KMS-11 (cell line): ENCODE measurements around the gene VWCE.
"Not testable (repeated sequence)": the region's sequence is repeated elsewhere in the genome, so short reads cannot be mapped to it uniquely, and the experiment has no call there.

Experiments
- H2AFZ ChIP-seq: fragments of 200-600 bp; sonication (generic); 2 replicates; pipeline ENCODE4 v1.6.1; 2016; ENCODE audit warnings: antibody characterized with exemption, mixed run types, low read depth
- H3K27ac ChIP-seq: fragments of 200-600 bp; sonication (generic); 2 replicates; pipeline ENCODE4 v1.6.1; 2016; ENCODE audit warnings: mild to moderate bottlenecking, mixed run types
- H3K27me3 ChIP-seq: fragments of 200-600 bp; sonication (generic); 2 replicates; pipeline ENCODE4 v1.6.1; 2017; ENCODE audit warnings: mild to moderate bottlenecking, low read depth, mixed run types, moderate library complexity; ENCODE audit not compliant: insufficient read depth
- H3K36me3 ChIP-seq: fragments of 200-600 bp; sonication (generic); 2 replicates; pipeline ENCODE4 v1.6.1; 2017; ENCODE audit warnings: mild to moderate bottlenecking, mixed run types; ENCODE audit not compliant: insufficient read depth
- H3K4me1 ChIP-seq: fragments of 200-600 bp; sonication (generic); 2 replicates; pipeline ENCODE4 v1.6.1; 2016; ENCODE audit warnings: mild to moderate bottlenecking, low read depth, mixed run types; ENCODE audit not compliant: poor library complexity, severe bottlenecking
- H3K4me2 ChIP-seq: fragments of 200-600 bp; sonication (generic); 2 replicates; pipeline ENCODE4 v1.7.0; 2016; ENCODE audit warnings: mild to moderate bottlenecking, mixed run types
- H3K4me3 ChIP-seq: fragments of 200-600 bp; sonication (generic); IDR thresholded peaks from 2 replicates; pipeline ENCODE4 v1.6.1; 2017; ENCODE audit warnings: low read depth, low read length, mixed read lengths; ENCODE audit not compliant: insufficient read depth
- H3K79me2 ChIP-seq: fragments of 200-600 bp; sonication (generic); 2 replicates; pipeline ENCODE4 v1.6.1; 2016; ENCODE audit warnings: low read depth, mixed run types; ENCODE audit not compliant: insufficient read depth
- H3K9ac ChIP-seq: fragments of 200-600 bp; sonication (generic); 2 replicates; pipeline ENCODE4 v1.6.1; 2016; ENCODE audit warnings: mild to moderate bottlenecking, mixed run types
- H4K20me1 ChIP-seq: fragments of 200-600 bp; sonication (generic); 2 replicates; pipeline ENCODE4 v1.6.1; 2016; ENCODE audit warnings: mild to moderate bottlenecking, mixed run types; ENCODE audit not compliant: insufficient read depth

Gene VWCE

DNA sequence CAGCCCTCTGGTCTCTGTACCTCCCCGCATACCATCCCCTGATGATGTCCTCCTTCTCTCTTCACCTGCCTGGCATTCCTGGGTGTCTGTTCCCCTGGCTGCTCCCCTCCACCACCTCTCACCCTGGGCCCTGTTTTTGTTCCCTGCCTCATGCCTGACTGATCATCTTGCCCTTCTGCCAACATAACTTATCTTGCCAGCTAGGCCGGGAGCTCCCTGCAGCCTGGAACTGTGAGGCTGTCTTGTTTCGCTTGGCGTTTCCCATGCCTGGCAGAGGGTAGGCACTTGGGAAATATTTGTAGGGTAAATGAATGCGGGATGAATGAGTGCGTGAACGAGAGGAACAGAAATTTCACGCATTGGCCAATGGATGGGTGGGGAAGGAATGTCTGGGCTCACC is 45.9 kb downstream of the VWCE start:
- H3K4me1 ChIP-seq, H4K20me1 ChIP-seq, H3K79me2 ChIP-seq, H3K36me3 ChIP-seq, H3K4me3 ChIP-seq, H3K27ac ChIP-seq, H2AFZ ChIP-seq, H3K9ac ChIP-seq, H3K27me3 ChIP-seq, H3K4me2 ChIP-seq: not testable (repeated sequence)

DNA sequence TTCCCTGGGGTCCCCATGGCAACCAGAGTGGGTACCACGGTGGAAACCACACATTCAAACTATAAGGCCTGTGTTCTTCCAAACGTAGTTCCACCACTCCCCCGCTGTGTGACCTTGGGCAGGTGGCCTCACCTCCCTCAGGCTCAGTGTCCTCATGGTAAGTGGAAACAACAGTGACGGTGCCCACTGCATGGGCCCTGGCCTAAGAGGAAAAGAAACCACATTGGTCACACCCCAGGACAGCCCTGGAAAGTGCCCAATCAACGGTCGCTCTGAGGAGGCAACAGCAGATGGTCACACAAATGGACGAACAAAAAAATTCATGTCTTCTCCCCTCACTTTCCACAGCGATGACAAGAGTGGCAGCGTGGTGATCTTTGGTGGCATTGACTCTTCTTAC is 47.0 kb downstream of the VWCE start:
- not testable (repeated sequence) for H3K4me2 ChIP-seq, H4K20me1 ChIP-seq, H3K79me2 ChIP-seq, H2AFZ ChIP-seq, H3K27me3 ChIP-seq, H3K4me3 ChIP-seq, H3K4me1 ChIP-seq, H3K36me3 ChIP-seq, H3K27ac ChIP-seq, H3K9ac ChIP-seq

DNA sequence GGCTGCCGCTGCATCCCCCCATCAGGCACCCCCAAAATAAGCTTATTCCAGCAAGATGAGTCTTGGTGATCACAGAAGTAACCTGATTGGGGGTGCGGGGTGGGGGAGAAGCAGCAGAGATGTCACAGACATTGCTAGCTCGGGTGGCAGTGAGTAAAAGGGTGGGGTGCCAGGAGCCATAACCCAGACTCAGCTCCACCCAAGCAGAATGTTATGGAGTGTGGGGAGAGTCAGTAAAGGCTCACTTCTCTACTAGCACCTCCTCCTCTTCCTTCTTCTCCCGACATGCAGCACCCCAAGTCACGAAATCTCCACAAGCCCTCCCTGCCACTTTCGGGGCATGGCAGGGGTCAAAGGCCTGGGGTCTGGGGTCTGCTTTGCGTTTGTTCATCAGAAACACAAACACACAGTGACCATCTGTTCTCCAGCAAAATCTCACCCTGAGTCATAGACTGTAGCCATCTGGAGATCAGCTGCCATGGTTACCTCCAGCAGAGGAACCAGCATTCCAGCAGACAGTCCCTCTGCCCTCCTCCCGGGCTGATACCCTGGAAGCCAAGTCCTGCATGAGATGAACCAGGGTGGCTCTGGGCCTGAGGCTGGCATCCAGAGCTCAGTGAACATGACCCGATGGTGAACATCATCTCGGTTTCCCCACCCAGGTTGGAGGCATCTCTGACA is 49.7 kb downstream of the VWCE start:
- not testable (repeated sequence) for H3K4me2 ChIP-seq, H3K79me2 ChIP-seq, H3K27ac ChIP-seq, H3K36me3 ChIP-seq, H2AFZ ChIP-seq, H3K9ac ChIP-seq, H3K27me3 ChIP-seq, H4K20me1 ChIP-seq, H3K4me3 ChIP-seq, H3K4me1 ChIP-seq

DNA sequence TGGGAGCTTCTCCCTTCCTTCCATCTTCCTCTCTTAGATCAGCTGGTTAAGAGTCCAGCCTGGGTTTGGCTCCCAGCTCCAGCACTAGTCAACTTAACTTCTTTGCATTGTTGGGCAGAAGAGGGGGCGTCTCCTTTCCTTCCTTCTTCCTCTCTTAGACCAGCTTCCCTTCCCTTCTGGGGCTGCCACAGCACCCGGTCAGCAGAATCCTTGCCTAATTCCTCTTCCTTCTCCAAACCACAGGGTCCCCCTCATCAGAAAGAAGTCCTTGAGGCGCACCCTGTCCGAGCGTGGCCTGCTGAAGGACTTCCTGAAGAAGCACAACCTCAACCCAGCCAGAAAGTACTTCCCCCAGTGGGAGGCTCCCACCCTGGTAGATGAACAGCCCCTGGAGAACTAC is 53.6 kb downstream of the VWCE start:
- not testable (repeated sequence) for H3K9ac ChIP-seq, H3K27me3 ChIP-seq, H3K36me3 ChIP-seq, H3K79me2 ChIP-seq, H3K4me2 ChIP-seq, H3K4me3 ChIP-seq, H3K4me1 ChIP-seq, H3K27ac ChIP-seq, H2AFZ ChIP-seq, H4K20me1 ChIP-seq

DNA sequence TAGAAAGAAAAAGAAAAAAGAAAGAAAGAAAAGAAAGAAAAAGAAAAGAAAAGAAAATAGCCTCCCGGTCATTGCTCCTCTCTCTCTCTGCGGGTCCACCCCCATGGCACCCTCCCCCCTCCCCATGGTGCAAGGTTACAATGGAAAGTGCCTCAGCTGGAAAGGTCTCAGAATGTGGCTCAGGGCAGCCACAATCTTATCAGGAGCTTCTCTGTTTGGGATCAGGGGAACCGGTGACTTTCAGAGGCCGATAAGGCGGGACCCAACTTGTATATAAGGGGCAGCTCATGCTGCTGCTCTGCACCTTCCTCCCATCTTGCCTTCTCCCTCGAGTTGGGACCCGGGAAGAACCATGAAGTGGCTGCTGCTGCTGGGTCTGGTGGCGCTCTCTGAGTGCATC is 54.2 kb downstream of the VWCE start, which contains the start of gene PGA5:
Gene PGA5 (plus strand): TSS at position 301 of the 400 bp plus-strand sequence. CDS start 52 bp downstream, at position 353.
- not testable (repeated sequence) for H3K27ac ChIP-seq, H3K4me3 ChIP-seq, H2AFZ ChIP-seq, H3K4me2 ChIP-seq, H3K79me2 ChIP-seq, H4K20me1 ChIP-seq, H3K27me3 ChIP-seq, H3K9ac ChIP-seq, H3K4me1 ChIP-seq, H3K36me3 ChIP-seq

DNA sequence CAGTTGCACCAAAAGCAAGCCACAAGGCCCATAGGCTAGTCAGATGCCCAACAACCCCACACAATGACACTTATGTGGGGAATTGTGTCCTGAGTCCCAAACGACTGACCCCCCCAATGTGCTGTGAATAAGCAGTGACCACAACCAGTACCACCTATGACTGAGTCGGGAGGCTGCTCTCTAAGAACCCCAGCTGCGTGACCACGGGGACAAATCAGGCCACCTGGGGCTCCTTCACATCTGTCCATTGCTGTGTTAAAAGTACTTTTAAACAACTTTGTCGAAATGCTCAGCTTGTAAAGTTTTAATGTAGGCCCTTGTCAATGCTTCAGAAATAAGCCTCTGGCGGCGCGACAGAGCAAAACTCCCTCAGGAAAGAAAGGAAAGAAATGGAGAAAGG is 54.8 kb downstream of the VWCE start:
- H3K27ac ChIP-seq, H3K4me2 ChIP-seq, H4K20me1 ChIP-seq, H3K27me3 ChIP-seq, H3K4me1 ChIP-seq, H3K4me3 ChIP-seq, H2AFZ ChIP-seq, H3K36me3 ChIP-seq, H3K9ac ChIP-seq, H3K79me2 ChIP-seq: not testable (repeated sequence)

DNA sequence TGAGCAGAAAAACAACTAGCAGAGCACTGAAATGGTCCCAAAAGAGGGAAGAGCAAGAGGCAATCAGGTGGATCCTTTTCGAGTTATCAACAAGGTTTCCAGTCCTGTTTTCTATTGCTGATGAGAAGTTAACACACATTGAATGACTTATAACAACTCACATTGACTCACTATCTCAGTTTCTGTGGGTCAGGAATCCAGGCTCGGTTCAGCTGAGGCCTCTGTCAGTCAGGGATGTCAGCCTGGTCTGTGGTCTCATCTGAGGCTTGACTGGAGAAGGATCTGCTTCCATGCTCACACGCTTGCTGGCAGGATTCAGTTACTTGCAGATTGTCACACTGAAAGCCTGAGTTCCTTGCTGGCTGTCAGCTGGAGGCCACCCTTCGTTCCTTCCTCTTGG is 58.0 kb downstream of the VWCE start:
- H4K20me1 ChIP-seq, H2AFZ ChIP-seq, H3K4me2 ChIP-seq, H3K9ac ChIP-seq, H3K4me1 ChIP-seq, H3K27me3 ChIP-seq, H3K27ac ChIP-seq, H3K36me3 ChIP-seq, H3K79me2 ChIP-seq, H3K4me3 ChIP-seq: not testable (repeated sequence)

DNA sequence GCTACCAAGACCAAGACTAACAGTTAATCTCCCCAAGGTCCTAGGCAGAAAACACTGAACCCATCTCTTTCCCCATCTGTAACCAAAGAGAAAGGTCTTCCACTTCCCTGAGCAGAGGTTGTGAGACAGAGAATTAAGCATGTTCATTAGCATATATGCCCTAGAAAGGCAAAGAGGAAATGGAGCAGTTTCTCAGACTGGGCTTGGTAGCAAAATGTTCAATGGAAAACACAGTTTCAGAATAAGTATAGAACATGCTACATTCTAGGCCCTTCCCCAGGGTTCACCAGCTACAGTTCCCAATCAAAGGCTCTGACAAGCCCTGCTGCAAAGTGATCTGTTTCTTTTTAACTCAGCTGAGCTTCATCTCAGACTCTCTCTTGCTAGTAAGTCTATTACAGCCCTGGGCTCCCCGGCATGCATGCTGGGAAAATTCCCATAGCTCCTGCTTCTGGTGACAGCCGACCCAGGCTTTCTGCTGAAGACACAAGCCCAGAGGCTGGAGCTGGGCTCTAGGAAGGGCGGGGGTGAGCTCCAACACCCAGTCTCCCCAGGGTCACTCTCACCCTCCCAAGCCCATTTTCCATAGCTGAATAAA is 62.5 kb downstream of the VWCE start:
- not testable (repeated sequence) for H3K4me3 ChIP-seq, H3K27ac ChIP-seq, H3K4me1 ChIP-seq, H4K20me1 ChIP-seq, H3K4me2 ChIP-seq, H3K79me2 ChIP-seq, H3K36me3 ChIP-seq, H2AFZ ChIP-seq, H3K27me3 ChIP-seq, H3K9ac ChIP-seq

DNA sequence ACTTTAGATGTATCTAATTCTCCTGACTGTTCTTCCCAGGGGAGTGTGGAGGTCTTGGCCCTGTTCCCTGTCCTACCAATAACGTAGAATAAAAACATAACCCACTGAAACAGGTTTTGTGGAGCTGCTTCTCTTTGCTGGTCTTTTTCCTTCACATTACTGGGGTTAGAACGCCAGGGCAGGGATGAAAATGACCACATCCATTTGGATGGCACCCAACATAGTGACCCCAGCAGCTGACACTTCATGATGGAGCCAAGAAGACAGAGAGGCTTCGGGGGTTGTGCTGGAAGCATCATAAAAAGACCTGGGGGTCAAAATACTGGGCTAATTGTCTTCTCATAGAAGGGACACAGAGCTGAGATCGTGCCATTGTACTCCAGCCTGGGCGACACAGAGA is 63.5 kb downstream of the VWCE start:
- not testable (repeated sequence) for H3K79me2 ChIP-seq, H2AFZ ChIP-seq, H3K9ac ChIP-seq, H3K4me2 ChIP-seq, H3K27me3 ChIP-seq, H3K4me3 ChIP-seq, H3K4me1 ChIP-seq, H3K27ac ChIP-seq, H4K20me1 ChIP-seq, H3K36me3 ChIP-seq

DNA sequence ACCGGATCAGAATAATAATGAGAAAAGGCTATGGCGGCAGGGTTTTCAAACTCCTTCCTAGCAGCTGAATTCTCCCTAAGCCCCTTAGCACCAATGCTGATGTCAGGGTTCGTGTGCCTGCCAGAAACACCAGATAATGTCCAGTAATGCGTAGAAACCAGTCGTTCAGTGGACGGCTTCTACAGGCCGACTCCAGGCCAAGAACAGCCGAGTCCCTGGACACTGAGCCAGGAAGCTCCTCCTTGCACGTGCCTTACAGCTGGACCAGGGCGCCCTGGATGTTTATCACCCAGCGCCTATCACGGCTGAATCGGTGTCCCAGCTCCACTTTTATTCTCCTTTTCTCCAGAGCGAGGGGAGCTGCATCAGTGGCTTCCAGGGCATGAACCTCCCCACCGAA is 64.1 kb downstream of the VWCE start:
- not testable (repeated sequence) for H3K36me3 ChIP-seq, H4K20me1 ChIP-seq, H3K4me3 ChIP-seq, H3K79me2 ChIP-seq, H2AFZ ChIP-seq, H3K4me1 ChIP-seq, H3K27ac ChIP-seq, H3K4me2 ChIP-seq, H3K9ac ChIP-seq, H3K27me3 ChIP-seq
